NB4 (cell line): ENCODE data around the gene ATP10A.

Experiments
- MYC ChIP-seq: IDR thresholded peaks from 2 replicates; pipeline ENCODE4 v1.6.1; 2011; ENCODE audit warnings: low read depth, low read length
- POLR2A ChIP-seq: IDR thresholded peaks from 2 replicates; pipeline ENCODE4 v1.6.1; 2011; ENCODE audit warnings: mild to moderate bottlenecking; ENCODE audit not compliant: insufficient read length; ENCODE audit errors: extremely low read depth
- TF ChIP-seq, protein P1 (sequence below): IDR thresholded peaks from one replicate; pipeline ENCODE4 v1.5.1; 2012; ENCODE audit warnings: low read depth, low read length

DNA sequence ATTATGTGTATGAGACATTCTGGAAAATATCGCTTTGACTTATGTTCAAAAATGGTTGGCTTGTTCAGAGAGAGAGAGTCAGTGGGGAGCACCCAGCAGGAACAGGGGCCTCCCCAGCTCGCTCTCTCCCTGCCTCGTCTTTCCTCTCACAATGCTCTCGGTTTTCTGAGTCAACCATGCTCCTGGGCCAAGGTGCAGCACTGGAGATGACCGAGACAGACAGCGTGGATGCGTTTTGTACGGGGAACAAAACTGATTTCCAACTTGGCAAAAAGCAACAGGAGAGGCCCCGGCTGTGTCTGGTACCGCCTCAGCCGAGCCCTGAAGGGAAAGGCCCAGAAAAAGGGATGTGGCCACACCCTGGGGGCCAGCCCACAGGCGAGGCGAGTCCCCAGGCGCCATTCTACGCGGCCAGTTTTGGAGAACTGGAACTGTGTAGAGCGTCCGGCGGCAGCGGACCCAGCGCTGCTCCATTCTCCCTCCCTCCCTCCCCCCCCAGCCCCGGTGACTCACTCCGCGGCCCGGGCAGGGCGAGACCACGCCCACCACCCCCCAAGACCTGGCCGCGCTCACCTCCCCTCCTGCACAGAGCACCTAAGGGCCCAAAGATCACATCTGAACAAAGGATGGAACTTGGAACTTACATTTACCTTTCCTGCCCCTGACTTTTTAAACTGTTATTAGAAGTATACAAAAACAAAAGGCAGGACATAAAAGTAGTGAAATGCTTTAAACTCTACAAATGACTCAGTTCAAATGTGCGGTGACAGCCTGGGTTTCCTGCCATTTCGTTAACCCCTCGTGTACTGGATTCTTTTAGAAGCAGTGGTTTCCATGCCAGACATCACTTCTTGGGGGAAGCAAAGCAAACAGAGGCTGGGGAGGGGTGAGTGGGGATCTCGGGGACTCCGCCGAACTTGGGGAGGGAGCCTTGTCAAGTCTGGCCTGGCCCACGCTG lies 12.7 kb downstream of the ATP10A start:
- TF ChIP-seq, protein P1, sequence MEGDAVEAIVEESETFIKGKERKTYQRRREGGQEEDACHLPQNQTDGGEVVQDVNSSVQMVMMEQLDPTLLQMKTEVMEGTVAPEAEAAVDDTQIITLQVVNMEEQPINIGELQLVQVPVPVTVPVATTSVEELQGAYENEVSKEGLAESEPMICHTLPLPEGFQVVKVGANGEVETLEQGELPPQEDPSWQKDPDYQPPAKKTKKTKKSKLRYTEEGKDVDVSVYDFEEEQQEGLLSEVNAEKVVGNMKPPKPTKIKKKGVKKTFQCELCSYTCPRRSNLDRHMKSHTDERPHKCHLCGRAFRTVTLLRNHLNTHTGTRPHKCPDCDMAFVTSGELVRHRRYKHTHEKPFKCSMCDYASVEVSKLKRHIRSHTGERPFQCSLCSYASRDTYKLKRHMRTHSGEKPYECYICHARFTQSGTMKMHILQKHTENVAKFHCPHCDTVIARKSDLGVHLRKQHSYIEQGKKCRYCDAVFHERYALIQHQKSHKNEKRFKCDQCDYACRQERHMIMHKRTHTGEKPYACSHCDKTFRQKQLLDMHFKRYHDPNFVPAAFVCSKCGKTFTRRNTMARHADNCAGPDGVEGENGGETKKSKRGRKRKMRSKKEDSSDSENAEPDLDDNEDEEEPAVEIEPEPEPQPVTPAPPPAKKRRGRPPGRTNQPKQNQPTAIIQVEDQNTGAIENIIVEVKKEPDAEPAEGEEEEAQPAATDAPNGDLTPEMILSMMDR: no peak
- TF ChIP-seq POLR2A: no peak
- TF ChIP-seq MYC: no peak
